GM18909 (cell line): ENCODE results near the gene C5orf22.
A peak's percentile ranks its signal among the peaks of the same experiment; 100 is the strongest.
"Not testable (repeated sequence)": the region's sequence is repeated elsewhere in the genome, so short reads cannot be mapped to it uniquely, and the experiment has no call there.

Source experiments
- ATAC-seq: cut with Tn5 transposase; IDR thresholded peaks from one replicate; pipeline ENCODE4 v1.9.1; 2021; ENCODE audit warnings: mild to moderate bottlenecking; ENCODE audit not compliant: unreplicated experiment, poor library complexity

C5orf22 gene

DNA sequence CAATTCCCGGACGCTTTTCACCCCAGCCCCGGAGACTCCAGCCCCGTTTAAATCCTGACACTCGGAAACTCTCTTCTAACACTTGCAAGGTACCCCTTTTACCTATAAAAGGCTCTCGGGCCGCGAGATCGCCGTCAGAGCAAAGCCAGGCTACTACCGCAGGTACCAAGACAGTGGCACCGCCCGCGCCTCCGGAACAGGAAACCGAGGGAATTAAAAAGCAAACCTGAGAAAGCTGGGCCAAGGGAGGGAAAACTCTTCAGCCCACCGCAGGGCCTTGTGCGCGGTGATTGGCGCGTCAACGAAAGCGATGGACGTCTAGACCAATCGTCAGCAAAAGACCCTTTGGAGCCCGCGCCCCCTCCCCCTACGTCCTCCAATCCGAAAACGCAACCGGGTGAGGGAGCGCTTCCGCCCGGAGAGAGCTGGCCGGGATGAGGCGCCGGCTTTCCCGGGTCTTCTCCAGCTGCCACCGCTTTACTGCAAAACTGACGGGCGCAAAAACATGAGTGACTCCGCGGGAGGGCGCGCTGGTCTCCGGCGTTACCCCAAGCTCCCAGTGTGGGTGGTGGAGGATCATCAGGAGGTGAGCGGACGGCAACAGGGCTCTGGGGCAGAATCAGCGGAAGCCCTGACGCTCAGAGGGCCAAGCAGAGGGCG is at the start of gene C5orf22, which contains the start of gene DROSHA:
Gene C5orf22 (plus strand): TSS at position 414 of the 660 bp plus-strand sequence. CDS start 92 bp downstream, at position 506.
Gene DROSHA (minus strand): TSS at position 206 of the 660 bp plus-strand sequence. CDS start 3,034 bp downstream, outside the sequence.
- ATAC-seq = peak; percentile 95

DNA sequence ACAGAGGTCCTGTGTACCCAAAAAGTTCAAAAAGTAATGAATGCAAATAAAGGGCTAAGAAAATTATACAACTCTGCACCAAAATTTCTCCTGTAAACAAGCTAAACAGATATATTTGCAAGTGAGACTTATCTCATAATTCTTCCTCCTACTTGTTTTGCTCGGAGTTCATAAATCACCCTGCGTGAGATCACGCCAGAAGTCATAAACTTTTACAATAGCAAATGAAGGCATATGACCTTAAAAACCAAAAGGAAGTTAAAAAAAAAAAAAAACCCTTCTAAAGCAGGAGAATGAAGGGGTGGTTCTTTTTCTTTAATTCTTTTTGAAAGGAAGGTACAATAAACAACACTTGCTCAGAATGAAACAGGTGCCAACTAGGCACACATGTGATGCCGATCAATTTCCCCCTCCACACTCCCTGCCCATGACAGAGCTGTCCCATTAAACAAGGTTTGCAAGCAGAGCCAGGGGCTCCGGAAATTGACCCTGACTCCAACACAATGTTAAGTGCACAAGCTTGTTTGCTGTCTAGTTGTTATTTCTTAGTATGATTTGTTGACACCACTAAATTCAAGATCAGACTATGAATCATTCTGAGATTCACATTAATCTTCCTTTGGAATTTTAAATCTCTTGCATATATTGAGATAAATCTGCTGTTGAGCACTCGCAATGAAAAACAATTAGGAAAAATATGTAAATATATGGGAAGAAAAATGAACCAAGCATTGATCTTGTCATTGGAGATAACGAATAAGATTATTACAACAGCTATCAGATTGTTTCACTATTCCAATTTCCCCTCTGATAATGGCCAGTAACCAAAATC is 46.5 kb upstream of the C5orf22 start:
- ATAC-seq = no peak

DNA sequence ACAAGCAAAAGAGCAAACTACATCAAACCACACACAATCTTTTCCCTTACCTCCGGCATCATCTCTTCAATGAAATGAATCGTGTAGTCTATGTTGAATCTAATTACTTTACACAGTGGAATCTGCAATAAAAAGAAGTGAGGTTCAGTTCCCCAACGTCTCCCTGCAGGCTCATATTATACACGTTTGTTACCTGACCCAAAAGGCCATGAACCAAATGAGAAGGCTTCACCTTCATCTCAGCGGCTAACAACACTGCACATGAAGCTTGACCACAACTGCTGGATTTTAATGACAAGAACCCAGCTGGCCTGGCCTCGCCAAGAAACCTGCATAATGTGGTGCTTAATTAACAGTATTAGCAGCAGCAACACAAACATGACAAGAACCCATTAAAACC is 45.7 kb upstream of the C5orf22 start:
- ATAC-seq = no peak

DNA sequence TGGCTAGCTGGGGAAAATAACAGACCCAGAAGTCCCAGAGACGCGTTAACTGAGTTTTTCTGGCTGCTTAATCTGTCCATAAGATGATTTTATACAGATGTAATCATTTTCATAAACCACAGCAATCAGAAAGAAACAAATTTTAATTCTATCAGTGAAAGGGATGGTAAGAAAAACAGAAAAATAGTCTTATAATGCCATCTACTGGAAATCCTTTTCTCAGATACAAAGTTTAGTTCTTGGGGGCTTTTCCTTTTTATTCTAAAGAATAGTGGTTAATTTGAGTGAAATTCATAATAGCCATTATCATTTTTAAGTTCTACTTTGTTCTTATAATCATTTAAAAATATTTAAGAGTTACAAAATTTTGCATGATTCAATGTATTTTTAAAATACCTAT is 44.6 kb upstream of the C5orf22 start:
- no peak for ATAC-seq

DNA sequence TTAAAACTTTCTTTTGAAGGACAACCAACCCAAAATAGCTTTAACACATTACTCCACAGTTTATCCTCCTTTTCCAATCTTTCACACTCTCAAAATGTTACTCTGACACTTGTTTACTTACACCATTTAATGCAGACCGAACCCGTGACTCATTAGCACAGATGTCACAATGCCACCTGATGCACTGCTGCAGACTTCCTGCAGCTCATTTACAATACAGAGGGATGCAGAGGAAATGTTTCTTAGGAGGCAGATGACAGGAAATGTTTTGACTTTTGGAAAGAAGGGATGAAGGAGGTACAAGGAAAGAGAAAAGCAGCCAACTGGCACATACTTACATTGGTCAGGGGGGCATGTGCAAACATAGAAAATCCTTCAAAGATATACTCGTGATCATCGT is 39.2 kb upstream of the C5orf22 start:
- ATAC-seq = no peak

DNA sequence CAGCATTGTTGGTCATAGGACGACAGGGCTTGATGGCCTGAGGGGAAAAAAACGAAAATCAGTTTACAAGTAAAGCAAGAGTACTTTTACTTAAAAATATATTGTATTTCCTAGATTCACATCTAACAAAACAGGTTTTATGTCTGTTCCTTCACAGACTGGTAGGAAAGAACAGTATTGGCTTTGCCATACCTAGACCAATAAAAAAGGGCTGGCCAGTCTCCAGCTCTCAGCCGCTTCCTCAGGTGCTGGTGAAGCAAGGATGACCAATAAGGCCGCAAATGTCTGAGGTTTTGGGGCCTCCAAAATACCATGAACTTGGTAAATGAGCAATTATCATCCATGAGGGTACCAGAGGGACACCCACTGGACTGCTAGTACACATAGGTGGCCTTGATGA is 36.8 kb upstream of the C5orf22 start:
- ATAC-seq = no peak

DNA sequence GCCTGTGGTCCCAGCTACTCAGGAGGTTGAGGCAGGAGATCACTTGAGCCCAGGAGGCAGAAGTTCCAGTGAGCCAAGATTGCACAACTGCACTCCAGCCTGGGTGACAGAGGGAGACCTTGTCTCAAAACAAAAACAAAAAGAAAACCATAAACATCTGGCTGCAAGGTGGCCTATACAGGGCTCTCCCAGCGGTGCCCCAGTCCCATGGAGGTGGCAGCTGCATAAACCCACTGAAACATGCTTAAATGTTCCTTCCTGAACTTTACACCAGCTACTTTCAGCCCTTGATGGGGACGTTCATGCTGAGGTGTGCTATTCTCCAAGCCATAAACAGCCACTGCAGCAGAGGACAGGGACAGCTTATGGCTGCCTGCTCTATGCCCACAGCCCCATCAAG is 35.8 kb upstream of the C5orf22 start:
- no peak for ATAC-seq

DNA sequence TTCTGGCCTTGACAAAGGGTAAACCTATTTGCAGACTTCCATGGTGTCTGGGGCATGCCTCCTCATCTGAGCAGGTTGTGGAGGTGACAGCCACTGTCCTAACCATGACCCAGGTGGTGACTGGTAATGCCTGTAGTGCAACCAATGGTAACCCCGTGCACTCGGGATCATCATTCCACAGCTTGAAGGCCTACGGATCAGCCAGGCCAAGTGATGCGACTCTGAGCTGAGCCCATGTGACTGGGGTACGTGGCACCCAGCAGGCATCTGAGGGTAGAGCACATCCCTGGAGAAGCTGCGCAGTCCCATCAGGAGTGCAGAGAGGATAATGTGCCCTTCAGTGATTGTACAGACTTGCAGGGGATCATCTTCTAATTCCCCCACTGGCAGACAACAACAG is 35.2 kb upstream of the C5orf22 start:
- ATAC-seq = no peak

DNA sequence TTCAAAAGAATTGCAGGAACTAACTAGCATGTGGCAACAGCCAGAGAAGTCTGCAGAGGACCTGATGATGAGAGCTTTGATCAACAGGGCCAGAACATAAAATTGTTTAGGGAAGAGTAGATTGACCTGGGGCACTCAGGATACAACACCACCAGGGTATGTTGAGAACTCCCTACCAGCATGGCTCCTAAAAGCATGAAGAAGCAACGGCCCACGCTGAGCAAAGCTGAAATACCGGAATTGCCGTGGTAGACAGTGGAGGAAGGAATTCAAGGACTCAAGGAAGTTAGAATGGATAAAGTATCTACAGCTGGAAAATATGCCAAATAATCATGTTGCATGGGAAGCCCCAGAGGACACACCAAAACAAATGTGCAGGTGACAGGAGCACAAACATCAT is 31.8 kb upstream of the C5orf22 start:
- no peak for ATAC-seq

DNA sequence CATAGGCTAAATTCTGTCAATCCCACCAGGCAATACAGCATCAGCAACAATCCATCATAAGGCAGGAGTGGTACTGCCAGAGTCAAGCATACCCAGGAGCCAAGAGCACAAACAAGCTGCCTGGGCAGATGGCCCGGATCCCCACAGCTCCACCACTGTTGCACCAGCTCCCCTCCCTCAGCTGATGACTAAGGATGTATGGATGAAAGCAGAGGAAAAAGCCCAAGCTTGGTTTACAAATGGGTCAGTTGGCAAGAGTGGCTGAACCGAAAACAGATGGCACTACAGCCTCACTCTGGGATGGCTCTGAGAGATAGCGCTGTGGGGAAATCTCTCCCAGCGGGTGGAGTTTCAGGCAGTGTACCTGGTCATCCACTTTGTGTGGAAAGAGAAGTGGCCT is 29.6 kb upstream of the C5orf22 start:
- no peak for ATAC-seq

DNA sequence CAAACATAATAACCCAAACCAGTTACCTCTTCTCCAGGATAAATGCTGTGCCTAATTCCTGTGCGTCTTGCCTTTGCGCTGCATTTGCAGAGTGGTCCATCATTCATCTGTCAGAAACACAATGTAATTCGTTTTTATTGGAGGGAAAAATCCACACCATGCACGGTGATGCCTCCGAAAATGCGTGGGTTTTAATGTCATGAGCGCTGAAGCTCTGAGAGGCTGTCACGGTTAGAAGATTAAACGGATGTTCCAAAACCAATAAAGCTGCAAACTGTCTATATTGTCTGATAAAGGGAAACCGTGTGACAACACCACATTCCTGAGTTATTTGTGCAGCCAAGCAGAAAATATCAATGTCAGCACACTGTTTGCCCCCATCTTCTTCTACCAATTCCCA is 27.6 kb upstream of the C5orf22 start:
- no peak for ATAC-seq

DNA sequence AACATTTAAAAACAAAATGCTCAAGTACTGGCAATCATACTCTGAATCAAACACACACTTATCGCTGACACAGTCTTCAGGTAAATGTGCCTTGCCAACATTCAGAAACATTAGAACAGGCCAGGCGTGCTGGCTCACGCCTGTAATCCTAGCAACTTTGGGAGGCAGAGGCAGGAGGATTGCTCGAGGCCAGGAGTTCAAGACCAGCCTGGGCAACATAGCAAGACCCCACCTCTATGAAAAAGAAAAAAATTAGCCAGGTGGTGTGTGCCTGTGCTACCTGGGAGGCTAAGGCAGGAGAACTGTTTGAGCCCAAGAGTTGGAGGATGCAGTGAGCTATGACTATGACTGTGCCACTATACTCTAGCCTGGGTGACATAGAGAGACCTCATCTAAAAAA is 20.8 kb upstream of the C5orf22 start:
- ATAC-seq = no peak

DNA sequence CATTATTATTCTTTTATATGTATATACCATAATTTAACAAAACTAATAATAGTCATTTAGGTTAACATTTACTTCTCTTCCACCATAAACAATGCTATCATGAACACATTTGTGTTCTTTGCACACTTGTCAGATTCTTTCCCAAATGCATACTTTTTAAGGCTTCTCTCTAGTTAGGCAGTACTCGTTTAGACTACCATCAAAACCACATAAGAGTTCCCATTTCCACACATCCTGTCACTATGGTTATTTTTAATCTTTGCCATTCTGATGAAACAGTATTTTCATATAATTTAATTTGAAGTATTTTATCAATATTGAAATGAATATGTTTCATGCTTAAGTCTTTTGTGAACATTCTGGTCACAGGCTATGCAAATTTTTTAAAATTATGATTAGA is 15.3 kb upstream of the C5orf22 start:
- ATAC-seq = no peak

DNA sequence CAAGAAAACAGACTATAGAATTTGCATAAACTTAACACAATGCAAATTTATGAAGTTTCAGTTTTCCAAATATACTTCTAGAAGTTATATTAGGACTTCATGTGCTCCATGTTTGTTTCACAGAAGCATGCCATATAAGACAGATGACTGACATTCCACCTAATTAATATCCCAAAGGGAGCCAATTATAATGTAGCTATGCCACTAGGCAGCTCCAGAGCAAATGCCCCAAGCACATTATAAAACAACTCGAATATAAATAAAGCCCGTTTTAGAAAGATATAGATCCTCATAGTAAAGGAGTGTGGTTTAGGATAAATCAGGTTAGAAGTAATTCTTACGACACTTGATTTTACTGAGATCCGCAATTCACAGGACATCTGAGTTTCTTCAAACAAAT is 9.1 kb upstream of the C5orf22 start:
- ATAC-seq = no peak

DNA sequence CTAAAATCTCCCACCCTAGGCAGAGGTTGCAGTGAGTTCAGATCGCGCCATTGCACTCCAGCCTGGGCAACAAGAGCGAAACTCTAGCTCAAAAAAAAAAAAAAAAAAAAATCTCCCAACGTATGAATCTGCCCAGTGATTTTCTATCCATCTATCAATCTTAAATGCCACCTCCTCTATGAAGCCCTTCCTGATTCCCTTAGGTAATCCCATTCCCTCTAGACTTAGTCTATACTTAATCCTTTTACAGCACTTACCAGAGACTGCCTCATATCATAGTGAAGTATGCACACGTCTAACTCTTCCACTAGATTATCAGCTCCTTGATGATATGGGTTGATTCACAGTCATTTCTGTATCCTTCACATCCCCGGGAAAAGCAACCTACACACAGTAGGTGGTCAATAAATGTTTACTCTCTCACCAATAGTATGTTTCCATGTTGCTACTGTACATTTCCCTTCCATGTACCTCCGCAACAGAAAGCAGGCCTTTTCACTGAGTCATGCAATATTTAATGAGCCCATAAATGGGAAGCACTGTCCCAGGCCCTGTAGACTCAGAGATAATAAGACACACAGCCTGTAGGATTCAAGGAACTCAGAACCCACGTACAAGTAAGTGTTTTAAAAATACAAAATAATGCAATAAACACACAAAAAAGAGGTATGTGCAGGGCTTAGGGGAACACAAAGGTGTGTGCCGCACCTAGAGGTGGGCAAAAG is 1.4 kb upstream of the C5orf22 start:
- ATAC-seq = no peak

DNA sequence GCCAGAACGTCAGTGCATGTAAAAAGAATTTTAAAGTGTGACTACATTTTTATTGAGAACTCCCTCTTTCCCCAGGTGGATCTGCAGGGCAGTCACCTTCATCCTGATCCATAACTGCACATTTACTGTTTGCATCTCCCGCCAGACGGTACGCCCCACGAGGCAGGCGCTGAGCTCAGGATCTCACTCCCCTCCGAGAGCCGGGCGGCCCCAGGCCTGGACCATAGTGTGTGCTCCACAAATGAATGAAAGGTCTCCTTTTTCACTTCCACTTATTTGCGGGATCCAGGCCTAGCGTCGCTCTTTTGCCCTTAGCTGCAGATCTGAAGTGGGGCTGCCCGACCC is 586 bp upstream of the C5orf22 start:
- ATAC-seq = peak; percentile 36

DNA sequence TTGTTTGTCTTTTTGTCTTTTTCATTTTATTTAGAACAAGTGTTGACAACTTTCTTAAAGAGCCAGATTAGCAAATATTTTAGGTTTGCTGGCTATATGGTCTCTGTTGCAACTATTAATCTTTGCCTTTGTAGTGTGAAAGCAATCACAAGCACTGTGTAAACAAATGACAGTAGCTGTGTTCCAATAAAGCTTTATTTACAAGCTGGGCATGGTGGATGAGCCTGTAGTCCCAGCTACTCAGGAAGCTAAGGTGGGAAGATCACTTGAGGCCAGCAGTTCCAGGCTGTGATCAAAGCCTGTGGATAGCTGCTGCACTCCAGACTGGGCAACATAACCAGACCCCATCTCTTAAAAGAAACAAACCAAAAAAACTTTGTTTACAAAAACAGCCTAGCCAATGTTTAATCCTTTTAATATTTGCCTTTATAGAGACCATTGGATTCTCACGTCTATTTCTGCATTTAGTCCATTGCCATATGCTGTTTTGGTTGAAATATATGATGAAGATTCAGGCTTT is 2.5 kb downstream of the C5orf22 start:
- ATAC-seq = no peak

DNA sequence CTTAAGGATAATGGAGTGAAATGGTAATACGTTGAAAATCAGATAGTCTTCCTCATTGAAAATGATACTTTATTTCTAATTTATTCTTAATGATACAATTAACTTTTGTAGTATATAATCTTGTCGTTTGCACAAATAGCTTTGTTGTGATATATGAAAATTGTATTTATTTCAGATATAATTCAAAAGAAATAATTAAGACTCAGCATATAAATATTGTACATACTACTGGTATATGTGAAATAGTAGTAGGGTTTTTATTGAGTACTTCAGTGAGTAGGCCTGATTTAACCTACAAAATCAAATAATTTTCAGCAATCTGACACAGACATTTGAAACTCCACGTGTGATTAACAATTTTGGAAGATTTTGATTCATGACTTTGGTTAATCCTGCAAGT is 4.8 kb downstream of the C5orf22 start:
- no peak for ATAC-seq

DNA sequence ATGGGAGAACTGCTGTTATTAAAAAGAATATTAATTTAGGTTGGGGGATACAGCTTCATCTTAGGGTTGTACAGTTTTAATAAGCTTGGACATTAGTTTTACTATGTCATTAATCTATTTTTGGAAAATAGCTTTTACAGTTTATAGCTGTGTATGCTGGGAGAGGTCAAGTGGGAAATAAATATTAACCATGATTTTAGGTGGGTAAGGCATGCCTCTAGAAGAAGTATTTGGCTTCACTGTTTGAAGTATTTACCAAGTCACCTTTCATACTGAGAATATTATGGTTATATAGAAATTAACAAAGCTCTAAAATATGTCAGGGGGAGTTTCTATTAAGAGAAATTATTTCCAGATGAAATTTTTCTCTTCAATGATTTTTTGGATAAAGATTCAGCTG is 5.2 kb downstream of the C5orf22 start:
- no peak for ATAC-seq

DNA sequence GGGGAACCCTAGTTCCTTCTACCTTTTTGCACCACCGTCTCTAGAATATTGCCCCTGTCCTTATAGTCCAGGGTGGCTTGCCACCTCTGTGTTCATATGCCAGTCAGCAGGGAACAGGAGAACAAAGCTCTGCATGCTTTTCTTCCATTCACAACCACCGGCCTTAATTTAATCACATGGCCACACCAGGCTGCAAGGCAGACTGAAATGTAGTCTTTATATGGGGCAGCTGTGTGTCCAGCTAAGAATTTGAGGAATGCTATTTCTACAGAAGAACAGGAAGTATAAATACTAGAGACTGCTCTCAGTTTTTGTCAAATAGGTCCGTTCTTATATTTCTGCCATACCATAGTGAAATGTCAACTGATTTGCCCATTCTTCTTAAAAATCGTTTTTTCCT is 5.8 kb downstream of the C5orf22 start:
- ATAC-seq = no peak

DNA sequence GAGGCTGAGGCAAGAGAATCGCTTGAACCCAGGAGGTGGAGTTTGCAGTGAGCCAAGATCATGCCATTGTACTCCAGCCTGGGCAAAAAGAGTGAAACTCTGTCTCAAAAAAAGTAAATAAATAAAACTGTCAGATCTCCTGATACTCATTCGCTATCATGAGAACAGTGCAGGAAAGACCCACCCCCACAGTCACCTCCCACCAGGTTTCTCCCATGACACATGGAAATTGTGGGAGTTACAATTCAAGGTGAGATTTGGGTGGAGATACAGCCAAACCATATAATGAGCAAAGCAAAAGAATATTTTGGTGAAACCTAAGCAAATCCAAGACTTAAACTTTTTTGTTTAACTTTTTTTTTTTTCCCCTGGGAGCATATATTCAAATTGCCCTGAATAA is 17.0 kb downstream of the C5orf22 start:
- ATAC-seq = not testable (repeated sequence)
